Stimulated activated CD4-positive, alpha-beta T cell treated with anti-CD3 and anti-CD28 coated beads, Interleukin-4, amount 100 ng/mL, for 4 hours (primary cell): ENCODE data around the gene MGAT4D.
"Not testable (repeated sequence)": the region's sequence is repeated elsewhere in the genome, so short reads cannot be mapped to it uniquely, and the experiment has no call there.

Experiments
- DNase-seq, 2 experiments: peaks; one replicate each; pipeline ENCODE4 v3.0.0-alpha.2; 2020

MGAT4D gene

DNA sequence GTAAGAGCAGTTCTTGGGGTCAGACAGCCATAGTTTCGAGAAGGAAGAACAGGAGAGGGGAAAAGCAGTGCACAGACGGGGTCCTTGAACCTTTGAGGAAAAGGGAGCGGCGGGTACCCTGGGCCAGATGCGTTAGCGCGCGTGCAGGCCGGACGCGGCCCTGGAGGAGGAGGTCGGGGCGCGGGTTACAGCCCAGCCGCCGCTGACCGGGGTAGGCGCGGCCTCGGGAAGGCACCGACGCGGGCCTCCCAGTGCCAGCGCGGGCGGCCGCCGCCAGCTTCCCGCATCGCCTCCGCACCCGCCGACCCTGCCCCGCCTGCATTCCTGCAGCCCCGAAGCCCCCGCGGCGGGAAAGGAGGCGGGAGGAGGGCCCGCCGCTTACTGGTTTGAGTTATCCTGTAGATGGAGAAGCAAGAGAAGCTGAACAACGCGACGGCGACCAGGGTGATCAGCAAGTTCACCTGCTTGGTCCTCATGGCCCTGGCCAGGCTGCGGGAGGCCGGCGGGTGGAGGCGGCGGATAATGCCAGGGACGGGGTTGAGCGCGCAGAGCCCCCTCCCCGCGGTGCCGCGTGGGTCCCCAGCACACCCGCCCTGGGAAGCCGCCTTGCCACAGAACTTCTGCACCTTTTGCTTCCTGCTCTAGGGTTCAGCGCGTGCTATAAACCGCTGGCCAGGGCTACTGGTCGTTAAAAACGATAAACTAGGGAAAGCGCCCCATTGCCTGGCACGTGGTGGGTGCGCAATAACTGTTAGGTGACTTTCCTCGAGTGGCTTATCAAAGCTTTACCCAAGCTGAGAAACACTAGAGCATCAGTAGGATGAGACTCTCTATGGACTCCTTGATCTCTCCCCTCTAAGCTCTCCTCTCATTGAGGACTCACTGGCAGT is at the start of gene MGAT4D:
TSS of gene MGAT4D (minus strand) at position 547 of the 890 bp plus-strand sequence. CDS start at position 476, 71 bp downstream.
- no peak for DNase-seq

DNA sequence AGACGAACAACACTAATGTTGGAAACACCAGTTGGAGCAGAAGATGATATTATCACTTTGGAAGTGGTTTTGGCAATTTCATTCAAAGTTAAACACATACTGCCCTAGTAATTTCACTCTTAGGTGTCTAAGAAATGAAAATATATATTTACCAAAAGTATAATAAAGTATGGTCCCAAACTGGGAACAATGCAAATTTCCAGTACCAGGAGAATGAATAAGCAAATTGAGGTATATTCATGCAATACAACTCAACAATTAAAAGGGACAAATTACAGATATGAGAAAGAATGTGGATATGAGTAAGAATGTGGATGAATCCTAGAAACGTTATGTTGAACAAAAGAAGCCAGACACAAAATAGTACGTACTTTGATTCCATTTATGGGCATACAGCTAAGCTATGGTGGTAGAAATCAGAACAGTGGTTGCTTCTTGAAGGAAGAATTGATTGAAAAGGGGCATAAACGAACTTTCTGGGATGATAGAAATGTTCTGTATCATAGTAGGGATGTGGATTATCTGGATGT is 35.9 kb upstream of the MGAT4D start:
- no peak for DNase-seq

DNA sequence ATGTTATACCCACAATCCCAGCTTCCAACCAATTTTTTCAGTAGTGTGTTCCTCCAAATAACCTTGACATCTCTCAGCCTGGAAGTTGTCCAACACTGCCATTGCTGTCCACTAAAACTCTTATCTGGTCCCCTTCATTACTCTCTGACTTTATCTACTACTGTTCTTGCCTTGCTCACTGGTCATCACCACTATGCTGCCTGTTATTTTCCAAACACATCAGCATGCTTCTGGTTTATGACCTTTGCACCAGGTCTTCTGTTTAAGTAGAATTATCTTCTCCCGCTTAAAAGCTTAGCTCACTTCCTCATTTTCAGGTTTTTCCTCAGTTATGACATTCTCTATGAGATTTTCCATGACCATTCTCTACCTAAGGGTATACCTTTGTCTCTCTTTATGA is 31.3 kb upstream of the MGAT4D start:
- no peak for DNase-seq

DNA sequence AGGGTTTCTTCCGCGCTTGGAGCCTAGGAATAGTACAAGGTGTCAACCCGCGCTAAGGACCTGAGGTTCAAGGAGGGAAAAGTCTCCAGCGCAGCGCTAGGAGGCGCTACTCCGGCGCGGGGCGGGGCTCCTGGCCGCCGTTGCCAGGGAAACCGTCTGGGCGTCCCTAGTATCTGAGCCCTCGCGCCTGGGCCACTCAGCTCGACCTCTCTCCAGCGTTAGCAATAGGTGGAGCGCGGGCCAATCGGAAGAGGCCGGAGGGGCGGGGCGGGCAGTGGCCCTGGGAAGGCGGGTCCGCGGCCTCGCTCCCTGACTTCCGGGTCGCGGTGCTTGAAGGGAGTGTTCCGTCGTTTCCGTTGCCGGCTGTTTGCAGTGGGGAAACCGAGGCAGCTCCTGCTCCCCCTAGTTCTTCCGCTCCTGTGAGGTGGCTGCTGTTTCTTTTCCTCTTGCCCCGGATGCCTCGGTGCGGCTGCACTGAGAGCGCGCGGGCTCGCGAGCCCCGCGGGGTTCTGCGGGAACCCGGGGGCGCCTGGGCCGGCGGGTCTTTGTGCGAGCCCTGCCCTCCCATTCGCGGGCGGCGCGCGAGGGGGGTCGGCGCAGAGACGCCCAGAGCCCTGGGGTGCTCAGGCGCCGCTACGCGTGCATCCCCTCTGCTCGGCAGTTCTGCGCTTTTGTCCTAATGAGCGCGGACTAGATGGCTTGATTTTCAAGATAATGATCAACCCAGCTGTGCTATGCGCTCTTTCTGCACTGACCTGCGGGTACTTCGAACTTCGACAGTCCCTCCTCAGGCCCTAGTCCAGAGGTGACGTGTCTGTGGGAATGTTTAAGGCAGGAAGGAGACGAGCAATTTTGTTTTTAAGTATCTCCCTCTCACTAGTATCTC is 26.0 kb upstream of the MGAT4D start, which contains the start of gene ELMOD2:
TSS of gene ELMOD2 (plus strand) at position 312 of the 886 bp plus-strand sequence. CDS start 1,261 bp downstream, outside the sequence.
- DNase-seq, result peak; percentile 97

DNA sequence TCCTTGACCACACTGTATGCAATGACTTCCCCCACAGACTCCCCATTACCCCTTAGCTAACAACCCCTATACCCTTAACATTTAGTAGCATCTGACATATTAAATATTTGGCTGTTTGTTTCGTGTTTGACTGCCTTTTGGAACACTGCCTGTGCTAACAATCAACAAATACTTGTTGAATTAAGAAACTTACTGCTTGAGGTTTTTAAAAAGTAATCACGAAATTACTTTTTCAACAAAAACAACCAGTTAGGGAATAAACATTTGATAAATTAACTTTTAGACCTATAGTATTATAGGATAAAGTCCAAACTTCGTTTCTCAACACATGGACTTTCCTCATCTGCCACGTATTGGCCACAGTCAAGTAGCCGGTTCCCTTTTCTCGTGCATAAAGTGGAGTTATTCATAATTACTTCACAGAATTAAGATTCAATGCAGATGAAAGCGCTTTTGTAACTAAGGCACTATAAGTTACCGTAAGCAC is 25.3 kb upstream of the MGAT4D start:
- DNase-seq, result no peak

DNA sequence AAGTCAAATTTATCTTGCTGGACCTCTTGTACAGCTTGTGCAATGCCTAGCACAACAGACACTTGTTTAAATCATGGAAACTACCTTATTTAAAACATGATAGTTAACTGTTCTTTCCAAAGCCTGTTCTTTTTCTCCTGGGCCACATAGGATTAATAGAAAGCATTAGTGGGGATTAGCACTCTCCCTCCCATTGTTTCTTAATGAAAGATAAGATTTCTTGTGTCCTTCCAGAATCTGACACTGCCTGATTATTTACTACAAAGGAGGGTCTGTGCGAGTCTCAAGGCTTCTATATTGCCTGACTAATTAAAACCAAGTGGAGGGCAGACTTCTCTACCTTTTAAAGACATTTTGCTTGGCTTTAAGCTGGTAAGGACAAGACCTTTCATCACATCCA is 17.3 kb upstream of the MGAT4D start:
- DNase-seq, result no peak

DNA sequence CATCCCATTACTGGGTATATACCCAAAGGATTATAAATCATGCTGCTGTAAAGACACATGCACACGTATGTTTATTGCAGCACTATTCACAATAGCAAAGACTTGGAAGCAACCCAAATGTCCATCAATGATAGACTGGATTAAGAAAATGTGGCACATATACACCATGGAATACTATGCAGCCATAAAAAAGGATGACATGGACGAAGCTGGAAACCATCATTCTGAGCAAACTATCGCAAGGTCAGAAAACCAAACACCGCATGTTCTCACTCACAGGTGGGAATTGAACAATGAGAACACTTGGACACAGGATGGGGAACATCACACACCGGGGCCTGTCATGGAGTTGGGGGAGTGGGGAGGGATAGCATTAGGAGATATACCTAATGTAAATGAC is 15.7 kb upstream of the MGAT4D start:
- DNase-seq, result not testable (repeated sequence)

DNA sequence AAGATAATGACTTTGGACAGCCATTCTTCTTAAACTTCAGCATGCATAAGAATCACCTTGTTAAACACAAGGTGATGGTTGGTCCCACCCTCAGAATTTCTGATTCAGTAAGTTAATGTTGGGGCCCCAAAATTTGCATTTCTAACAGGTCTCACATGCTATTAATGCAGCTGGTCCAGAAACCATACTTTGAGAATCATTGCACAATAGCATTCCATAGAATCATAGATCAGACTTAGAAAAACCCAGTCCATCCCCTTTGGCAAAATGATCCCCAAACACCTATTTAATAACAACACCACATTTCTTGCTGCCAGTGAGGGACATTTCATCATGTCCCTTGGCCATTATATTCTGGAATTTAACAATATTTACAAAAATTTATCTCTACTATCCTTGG is 6.2 kb upstream of the MGAT4D start:
- DNase-seq, result no peak

DNA sequence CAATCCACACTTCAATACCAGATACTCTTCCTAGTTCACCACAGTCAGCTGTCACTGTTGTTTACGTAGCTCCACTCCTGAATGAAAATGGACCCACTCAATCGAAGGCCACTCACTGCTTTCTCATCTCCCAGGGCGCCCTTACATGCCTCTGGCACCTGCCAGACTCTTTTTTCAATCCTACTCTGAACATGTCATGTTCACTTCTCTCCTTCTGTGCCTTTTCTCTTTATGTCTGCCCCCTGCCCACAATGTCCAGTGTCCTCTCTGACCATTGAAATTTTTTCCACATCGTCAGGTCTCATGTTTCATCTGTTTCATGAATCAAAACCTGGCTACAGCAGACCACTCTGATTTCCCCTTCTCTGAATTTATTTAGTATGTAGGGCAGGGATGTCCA is 1.3 kb upstream of the MGAT4D start:
- no peak for DNase-seq

DNA sequence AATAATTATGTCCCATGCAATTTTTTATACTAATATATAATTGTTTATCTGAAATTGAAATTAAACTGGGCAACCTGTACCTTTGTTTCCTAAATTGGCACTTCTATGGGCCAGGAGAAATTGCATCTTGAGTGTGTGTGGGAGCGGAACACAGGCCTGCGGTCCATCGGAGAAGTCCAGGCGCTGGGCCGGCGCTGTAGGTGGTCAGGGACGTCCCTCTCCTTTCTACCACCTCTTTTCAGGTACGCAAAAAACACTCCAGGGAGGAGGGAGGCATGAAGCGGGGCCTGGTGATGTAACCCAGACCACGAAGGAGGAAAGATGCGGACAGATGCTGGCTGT is 717 bp downstream of the MGAT4D start:
- DNase-seq, result no peak

DNA sequence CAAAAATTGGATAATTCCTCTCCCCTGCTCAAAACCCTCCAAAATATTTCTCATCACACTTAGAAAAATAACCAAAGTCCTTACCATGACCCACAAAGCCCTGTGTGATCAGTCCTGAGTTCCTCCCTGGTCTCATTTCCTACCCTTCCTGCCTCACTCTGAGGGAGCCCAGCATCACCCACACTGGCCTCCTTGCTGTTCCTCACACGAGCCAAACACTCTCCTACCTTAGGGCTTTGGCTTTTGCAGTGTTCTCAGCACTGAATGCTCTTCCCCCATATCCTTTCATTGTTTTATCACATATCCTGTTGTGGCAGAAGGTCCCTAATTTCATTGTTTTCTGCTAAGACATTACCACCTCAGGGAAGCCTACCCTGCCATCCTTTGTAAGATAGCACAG is 12.2 kb downstream of the MGAT4D start:
- DNase-seq, result no peak

DNA sequence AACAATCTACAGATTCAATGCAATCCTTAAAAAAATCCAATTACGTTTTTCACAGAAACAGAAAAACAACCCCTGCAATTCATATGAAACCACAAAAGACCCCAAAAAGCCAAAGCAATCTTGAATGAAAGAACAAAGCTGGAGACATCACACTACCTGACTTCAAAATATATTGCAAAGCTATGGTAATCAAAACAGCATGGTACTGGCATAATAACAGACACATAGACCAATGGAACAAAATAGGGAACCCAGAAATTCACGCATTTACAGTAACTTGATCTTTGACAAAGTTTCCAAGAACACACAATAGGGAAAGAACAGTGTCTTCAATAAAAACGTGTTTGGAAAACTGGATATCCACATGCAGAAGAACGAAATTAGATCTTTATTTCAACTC is 14.6 kb downstream of the MGAT4D start:
- no peak for DNase-seq

DNA sequence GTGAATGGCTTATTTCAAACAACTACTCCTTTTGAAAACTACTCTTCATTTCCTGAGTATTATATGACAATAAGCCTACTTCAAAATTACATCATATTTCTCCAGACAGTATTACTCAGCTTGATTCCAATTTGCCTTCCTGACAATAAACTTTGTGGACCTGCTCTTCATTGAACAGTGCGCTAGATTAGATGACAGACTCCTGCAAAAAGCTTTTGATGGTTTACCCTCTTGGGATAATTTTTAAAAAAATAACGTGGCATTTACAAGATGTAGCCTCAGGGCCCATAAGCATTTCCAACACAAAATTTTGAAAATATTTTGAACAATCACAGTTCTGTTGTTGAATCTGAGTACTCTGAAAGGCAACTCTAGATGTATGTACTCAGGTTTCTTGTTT is 25.9 kb downstream of the MGAT4D start:
- no peak for DNase-seq

DNA sequence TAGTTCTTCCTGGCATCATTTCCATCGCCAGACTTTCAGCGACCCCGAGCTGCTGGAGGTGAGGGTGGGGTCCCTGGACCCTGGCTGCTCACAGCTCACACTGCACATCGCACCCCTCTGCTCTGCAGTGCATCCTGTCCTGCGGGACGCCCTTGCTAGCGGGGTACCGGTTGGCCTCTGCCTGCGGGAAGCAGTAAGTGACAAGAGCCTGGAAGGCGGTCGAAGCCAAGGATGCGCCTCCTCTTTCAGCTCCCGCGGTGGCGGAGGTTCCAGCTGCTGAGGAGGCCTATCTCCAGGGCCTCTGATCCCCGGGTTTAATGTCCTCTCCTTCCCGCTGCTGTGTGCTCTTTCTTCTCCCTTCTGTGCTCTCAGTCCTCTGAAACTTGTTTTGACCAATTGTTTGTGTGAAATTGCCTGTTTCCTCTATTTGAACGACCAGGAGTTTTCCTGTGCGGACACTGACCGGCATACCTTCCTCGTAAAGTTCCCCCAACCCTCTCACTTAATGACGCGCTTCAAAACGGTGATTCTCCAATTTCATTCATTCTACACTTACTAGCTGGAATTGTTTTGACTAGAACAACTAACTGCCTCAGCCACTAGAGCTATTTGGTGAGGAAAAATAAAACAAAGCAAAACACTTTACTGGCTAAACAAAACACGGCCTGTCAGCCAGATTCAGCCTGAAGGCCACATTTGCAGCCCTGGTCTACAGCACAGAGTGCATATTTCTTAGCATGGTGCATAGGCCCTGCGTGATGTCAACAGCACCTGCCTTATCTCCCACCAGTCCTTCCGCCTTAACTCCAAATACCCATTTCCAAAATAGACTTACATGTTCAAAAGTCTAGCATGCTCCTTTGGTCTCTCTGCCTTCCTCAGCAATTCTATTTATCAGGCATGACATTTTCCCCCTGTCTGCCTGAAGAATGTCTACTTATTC is 28.0 kb downstream of the MGAT4D start:
- no peak for DNase-seq

DNA sequence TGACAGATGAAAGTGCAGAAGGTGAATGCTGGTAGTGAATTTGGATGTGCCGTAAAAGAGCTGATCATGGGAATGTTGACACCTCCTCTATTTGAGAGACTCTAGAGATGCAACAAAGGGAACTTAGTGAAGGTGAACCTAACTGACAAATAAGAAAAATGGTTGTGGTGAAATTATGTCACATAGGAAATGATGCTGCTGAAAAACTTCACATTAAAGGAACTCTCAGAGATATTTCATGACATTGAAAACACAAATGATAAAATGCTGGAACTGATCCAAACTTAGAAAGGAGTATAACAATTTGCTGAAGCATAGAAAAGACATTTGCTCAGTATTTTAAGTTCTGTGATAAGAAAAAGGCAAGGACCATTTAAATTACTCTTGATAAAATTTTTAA is 31.9 kb downstream of the MGAT4D start:
- DNase-seq, result no peak

DNA sequence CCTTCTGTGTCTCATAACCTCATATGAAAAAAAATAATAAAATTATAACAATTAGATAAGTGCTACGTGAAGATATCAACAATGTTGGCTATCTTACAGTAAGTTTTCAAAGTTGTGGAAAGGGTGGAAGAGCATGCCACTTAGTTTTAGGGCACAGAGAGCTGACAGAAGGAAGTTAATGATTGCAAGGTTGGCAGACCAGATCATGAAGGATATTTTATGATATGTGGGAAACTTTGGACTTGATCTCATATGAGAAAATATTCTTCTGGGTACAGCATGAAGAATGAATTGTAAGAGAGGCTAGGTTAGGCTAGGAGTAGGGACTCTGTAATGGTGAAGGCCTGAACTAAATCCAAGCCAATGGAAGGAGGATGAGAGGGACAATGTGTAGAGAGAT is 34.5 kb downstream of the MGAT4D start:
- no peak for DNase-seq

DNA sequence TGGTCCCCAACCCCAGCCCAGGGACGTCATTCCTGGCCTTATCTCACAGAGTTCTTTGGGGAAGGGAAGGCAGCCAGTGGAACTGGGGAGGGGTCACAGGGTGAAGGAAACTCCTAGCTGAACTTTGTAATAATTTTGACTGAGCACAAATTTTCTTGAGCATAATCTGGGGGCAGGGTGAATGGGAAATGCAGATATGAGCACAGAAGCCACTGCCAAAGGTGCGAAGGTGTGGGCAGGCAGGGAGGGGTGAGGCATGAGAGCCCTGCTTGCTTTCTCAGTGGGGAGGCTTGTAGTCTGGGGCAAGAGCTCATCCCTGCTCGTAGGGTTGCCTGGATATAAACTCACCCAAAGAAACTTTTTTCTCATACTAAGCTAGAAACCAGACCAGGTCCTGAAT is 34.9 kb downstream of the MGAT4D start:
- no peak for DNase-seq

DNA sequence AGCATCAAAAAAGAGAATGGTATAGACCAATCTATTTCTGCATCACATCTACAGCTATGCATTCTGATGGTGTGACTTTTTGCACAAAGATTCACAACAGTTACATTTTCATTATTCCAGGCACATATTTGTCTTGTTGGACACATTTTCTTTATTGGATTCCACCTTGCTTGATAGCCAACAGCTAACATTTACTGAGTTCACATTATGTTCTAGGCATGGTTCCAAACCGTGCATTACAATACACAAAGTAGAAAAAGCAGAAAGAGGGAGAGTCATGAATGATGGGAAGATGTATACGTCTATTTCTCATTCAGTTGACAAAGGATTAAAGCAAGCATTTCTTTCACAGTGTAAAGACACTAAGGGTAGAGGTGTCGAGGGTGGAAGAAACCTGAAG is 47.7 kb downstream of the MGAT4D start:
- no peak for DNase-seq

DNA sequence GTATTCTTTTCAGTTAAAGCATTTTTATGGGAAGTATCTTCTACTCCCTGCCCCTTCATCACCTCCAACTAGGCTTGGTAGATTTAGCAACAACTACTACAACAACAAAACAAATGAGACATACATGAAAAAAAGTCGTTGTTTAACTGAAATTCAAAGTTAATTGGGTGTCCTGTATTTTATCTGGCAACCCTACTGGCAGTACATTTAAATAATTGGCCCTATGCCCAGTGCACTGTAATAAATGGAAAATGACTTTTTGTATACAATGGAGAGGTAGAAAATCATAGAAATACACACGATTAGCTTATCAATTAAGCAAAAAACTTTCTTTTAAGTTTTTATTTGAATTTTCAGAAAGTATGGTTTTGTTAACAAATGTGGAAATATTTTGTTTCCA is 49.3 kb downstream of the MGAT4D start:
- no peak for DNase-seq

DNA sequence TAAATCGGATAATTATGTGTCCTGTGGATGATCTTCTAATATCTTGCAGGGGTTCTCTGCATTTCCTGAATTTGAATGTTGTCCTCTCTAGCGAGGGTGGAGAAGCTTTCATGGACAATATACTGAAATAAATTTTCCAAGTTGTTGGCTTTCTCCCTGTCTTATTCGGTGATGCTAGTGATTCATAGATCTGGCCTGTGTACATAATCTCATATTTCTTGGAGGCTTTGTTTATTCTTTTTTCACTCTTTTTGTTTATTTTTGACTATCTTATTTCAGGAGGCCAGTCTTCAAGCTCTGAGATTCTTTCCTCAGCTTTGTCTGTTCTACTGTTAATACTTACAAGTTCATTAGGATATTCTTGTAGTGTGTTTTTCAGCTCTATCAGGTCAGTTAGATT is 49.9 kb downstream of the MGAT4D start:
- no peak for DNase-seq

DNA sequence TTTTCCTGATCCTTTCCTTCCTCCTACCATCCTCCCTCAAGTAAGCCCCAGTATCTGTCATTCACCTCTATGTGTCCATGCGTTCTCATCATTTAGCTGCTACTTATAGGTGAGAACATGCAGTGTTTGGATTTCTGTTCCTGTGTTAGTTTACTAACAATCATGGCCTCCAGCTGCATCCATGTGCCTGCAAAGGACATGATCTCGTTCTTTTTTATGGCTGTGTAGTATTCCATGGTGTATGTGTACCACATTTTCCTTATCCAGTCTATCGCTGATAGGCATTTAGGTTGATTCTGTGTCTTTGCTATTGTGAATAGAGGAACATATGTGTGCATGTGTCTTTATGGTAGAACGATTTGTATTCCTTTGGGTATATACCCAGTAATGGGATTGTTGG is 53.7 kb downstream of the MGAT4D start:
- DNase-seq, result not testable (repeated sequence)

DNA sequence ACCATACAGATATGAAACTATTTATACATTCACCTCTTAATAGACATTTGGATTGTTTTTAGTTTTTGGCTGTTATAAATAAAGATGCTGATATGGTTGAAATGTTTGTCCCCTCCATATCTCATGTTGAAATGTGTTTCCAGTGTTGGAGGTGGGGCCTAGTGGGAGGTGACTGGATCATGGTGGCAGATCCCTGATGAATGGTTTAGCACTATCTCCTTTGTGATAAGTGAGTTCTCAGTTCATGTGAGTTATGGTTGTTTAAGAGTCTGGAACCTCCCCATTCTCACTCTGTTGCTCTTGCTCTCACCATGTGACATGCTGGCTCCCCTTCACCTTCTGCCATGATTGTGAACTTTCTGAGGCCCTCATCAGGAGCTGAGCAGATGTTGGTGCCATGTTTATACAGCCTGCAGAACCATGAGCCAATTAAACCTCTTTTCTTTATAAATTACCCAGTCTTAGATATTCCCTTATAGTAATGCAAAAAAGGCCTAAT is 58.4 kb downstream of the MGAT4D start:
- no peak for DNase-seq
